AG10803 (cell line): ENCODE results near the gene PRSS3.

Experiments
- DNase-seq: peaks from one replicate; pipeline ENCODE4 v3.0.0; 2010; ENCODE audit warnings: low read depth
- H3K4me3 ChIP-seq: 2 replicates; pipeline ENCODE4 v1.5.1; 2011; ENCODE audit warnings: mild to moderate bottlenecking, low read length, control low read depth
- TF ChIP-seq, protein P1 (sequence below): conservative IDR thresholded peaks from 2 replicates; pipeline ENCODE4 v1.5.1; 2011; ENCODE audit warnings: mild to moderate bottlenecking, low read length, control low read depth, inconsistent platforms

PRSS3 gene

DNA sequence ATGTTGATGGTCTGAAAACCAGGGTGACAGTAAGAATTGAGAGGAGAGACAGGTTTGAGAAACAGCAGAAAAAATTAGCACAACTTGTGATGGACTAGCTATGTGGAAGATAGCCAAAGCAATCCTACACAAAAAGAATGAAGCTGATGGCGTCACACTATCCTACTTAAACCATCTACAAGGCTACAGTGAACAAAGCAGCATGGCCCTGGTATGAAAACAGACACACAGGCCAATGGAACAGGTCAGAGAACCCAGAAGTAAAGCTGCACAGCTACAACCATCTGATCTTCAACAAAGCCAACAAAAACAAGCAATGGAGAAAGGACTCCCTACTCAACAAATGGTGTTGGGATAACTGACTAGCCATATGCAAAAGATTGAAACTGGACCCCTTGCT, 14.1 kb downstream of the PRSS3 start:
- TF ChIP-seq, protein P1, sequence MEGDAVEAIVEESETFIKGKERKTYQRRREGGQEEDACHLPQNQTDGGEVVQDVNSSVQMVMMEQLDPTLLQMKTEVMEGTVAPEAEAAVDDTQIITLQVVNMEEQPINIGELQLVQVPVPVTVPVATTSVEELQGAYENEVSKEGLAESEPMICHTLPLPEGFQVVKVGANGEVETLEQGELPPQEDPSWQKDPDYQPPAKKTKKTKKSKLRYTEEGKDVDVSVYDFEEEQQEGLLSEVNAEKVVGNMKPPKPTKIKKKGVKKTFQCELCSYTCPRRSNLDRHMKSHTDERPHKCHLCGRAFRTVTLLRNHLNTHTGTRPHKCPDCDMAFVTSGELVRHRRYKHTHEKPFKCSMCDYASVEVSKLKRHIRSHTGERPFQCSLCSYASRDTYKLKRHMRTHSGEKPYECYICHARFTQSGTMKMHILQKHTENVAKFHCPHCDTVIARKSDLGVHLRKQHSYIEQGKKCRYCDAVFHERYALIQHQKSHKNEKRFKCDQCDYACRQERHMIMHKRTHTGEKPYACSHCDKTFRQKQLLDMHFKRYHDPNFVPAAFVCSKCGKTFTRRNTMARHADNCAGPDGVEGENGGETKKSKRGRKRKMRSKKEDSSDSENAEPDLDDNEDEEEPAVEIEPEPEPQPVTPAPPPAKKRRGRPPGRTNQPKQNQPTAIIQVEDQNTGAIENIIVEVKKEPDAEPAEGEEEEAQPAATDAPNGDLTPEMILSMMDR = no peak
- DNase-seq = peak; percentile 19
- no peak overlapping the region for H3K4me3 ChIP-seq

DNA sequence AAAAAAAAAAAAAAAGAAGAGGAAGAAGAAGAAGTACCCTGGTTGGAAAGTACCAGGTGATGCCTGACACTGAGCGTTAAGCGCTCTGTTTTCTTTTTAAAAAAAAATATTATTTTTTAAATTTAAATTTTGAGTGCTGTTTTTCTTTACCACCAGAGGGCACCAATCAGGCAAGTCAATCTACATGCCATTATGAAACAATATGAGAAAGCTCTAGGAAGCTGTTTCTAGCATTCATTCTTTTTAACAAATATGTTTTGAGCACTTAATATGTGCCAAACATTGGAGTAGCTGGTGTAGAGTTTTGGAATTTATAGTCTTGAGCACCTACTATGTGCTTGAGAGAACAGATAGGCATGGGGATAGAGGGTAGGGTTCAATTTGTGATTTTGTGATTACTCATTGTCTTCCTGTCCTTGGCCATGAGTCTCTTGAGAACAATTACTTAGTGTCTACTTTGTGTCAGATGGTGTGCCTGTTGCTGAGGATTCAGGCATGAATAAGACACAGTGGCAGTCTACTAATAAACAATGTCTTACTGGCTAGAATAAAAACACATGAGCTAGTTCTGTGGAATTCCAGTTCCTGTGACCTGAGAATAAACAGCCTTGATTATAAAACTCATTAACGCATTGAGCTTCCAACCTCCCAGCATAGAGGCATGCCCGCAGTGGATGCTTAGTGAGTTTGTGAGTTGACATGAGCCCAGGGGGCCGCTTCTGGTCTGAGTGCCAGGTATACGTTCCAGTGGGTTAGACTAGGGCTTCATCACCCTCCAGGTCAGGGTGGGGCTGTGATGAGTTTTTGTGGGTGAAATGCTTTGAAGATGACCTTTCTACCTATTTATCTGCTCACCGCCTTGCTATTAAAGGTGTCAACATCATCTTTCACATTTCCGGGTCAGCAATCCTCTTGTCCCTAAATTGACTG, 18.6 kb downstream of the PRSS3 start:
- TF ChIP-seq, protein P1 = peak; percentile 67
- peak; percentile 86 for DNase-seq
- H3K4me3 ChIP-seq = no peak overlapping the region

DNA sequence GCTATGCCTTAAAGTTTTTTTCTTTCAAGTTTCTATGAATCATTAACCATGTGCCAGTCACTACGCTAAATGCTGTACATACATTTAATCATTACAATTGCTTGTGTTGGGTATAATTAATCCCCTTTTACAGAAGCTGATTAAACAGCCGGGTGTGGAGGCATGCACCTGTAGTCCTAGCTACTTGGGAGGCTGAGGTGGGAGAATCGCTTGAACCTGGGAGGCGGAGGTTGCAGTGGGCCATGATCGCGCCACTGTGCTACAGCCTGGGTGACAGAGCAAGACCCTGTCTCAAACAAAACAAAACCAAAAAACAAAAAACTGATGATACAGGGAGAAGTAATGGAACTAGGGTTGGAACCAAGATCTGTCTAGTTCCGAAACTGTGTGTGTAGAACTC, 20.4 kb downstream of the PRSS3 start:
- no peak for DNase-seq
- no peak overlapping the region for H3K4me3 ChIP-seq
- TF ChIP-seq, protein P1 = no peak

DNA sequence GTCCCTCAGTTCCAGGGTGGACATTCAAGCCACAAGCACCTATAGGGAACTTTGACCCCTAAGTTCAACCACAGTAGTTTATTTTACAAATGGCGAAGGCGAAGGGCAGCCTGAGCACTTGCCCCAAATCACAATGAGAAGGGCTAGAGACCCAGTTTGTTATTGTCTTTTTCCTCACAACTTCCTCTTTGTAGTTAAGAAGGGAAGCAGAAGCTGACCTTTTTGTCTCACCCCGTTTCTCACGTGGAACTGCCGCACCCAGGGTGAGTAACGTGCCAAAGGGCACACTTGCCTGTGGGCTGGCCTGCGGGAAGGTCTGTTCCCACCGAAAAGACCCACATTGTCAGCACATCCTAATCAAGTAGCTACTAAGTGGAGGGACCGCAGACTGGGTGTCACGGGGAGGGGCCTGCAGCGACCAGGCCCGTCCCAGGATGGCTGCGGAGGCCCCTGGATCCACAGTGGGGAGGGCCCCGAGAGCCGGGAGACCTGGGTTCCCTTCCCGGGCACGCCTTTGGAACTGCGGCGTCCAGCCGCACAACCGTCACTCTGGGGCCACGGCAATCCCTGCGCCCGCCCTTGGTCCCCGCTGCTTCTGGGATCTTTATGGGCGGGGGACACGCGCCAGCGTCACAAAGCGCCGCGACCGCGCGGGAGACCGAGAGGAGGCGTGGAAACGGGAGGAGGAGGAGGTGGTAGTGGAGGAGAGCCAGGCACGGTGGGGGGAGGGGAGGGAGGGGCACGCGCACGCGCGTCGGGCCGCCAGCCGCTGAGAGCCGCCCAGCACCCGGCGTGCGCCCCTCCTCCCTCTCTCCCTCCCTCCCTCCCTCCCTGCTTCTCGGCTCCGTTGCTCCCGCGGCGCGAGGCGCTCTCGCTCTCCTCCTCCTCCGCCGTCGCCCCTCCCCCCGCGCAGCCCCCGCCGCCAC, 21.2 kb downstream of the PRSS3 start, which contains the start of gene UBE2R2:
Gene UBE2R2, plus strand, starts transcription at position 834 of the 926 bp plus-strand sequence. CDS start 598 bp downstream, outside the sequence.
- TF ChIP-seq, protein P1 = no peak
- peak within 1 kb of the TSS; percentile 90 for H3K4me3 ChIP-seq
- DNase-seq = peak; percentile 88

DNA sequence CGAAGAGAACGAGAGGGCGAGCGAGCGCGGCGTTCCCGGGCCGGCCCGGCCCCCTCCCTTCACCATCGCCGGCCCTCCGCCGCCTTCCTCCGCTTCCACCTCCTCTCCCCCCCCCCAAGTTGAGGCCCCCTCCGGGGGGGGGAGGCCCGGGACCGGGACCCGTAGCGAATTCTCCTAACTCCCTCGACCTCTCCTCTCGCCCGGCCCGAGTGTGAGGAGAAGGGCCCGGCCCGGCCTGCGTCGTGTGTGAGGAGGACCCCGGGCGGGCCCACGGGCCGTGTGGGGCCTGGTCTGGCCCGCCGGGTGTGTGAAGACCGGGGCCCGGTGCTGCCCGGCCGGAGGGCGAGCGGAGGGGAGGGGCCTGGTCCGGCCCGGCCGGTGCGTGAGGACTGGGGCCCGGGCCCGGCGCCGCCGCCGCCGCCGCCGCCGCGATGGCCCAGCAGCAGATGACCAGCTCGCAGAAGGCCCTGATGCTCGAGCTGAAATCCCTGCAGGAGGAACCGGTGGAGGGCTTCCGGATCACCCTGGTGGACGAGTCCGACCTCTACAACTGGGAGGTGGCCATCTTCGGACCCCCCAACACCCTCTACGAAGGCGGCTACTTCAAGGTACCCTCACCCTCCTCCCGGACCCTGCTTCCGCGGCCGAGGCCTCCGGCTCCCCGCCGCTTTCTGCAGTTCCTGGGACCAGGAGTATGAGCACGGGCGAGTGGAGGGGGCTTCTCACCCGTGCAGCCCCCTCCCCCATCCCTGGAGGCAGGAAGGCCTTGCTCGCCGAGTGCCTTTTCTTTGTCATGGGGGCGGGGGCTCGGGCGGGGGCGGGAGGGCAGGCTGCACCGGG, 22.2 kb downstream of the PRSS3 start:
- H3K4me3 ChIP-seq = peak overlapping the region; percentile 90
- DNase-seq = peak; percentile 74

More for the DNA sequence above, 22.2 kb downstream of the PRSS3 start:
- TF ChIP-seq, protein P1 = peak; percentile 48
